ENCODE data around the gene PTGER1.
A peak's percentile ranks its signal among the peaks of the same experiment; 100 is the strongest.

The PTGER1 gene

DNA sequence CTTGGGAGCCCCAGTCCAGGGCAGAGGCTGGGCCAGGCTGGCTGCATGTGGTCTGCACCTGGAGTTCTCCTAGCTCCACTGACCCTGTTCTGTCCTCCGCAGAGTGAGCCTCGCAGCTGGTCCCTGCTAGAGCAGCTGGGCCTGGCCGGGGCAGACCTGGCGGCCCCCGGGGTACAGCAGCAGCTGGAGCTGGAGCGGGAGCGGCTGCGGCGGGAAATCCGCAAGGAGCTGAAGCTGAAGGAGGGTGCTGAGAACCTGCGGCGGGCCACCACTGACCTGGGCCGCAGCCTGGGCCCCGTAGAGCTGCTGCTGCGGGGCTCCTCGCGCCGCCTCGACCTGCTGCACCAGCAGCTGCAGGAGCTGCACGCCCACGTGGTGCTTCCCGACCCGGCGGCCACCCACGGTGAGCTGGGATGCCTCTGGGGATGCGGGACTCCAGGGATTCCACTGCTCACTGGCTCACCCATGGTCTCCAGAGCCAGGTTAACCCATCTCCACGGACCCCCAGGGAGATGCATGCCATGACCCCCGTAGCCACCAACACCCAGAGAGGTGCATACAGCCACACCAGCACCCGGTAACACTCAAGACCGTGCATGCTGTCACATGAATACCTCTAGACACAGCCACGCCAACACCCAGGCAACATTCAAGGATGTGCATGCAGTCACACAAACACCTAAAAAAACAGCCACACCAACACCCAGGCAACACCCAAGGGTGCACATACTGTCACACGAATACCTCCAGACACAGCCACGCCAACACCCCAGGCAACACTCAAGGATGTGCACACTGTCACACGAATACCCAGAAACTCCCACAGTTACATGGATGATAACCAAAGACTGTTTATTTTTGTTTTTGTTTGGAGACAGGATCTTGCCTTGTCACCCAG is 33.9 kb downstream of the PTGER1 start:
- DNase-seq (ENCODE audit: low read depth), result no peak

DNA sequence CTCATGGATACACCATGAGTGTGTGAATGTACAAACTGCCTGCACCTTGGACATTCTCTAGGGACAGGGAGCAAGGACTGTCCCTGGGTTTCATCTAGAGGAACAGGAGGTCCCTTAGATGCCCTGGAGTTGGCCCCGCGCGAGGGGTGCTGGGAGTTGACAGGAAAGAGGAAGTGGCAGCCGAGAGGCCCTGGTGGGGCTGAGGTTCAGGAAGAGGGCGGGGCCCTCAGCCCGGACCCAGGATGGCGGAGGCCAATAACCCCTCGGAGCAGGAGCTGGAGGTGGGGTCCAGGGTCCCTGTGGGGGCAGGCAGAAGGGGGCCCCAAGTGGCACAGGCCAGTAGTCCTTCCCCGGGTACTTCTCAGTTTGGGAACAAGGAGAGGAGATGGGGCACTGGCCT is 35.1 kb downstream of the PTGER1 start:
- peak; percentile 59 for DNase-seq (ENCODE audit: low read depth)

DNA sequence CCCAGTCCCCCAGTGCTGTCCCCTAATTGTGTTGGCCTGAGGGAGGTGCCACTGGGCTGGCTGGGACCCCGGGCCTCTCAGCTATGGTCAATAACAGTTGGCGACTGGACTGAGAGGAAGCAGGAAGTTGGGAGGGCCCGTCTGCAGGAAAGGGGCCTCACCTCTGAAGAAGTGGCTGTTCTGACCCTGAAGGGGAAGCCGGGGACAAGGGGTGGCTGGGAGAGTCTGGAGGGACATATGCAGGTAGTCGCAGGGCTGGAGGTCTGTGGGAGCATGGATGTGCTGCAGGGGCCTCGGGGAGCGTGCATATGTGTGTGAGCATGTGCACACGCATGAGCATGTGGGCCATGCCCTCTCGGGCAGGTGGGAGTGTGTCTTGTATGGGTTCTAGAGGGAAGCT is 36.1 kb downstream of the PTGER1 start:
- no peak for DNase-seq (ENCODE audit: low read depth)

DNA sequence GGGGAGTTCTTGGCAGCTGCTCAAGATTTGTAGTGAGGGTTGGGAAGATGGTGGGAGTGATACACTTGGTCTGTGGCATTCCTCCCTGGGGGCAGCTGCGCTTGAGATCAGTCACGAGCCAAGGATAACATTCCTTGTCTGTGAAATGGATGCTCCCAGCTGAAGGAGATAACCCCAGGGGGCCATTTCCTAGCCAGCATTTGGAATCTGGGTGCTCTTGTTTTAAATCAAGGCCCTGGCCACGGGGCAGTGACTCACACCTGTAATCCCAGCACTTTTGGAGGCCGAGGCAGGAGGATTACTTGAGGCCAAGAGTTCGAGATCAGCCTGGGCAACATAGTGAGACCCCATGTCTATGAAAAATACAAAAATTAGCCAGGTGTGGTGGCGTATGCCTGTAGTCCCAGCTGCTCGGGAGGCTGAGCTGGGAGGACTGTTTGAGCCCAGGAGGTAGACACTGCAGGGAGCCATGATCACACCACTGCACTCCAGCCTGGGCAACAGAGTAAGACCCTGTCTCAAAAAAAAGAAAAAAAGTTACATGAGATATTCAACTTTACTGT is 37.5 kb downstream of the PTGER1 start:
- DNase-seq (ENCODE audit: low read depth), result no peak

DNA sequence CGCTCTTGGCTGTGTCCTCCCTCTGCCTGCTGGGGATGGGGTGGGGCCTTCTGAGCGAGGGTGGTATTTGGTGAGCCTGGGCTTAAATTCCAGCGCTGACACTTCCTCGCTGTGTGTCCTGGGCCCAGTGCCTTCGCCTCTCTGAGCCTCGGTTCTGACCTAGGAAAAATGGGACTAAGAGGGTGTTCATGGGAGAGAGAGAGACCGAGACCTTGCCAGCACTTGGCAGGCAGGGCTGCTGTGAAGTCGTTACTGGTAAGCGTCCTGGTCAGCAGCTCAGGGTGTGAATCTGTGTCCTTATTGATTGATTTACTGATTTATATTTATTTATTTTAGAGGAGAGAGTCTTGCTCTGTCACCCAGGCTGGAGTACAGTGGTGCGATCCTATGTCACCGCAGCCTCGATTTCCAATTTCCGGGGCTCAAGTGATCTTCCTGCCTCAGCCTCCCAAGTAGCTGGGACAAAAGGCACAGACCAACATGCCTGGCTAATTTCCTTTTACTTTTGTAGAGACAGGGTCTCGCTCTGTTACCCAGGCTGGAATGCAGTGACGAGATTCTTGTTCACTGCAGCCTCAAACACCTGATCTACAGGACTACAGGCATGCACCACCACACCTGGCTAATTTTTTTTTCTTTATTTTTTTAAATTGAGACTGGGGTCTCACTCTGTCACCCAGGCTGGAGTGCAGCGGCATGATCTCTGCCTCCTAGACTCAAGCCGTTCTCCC is 39.7 kb downstream of the PTGER1 start:
- no peak for DNase-seq (ENCODE audit: low read depth)

DNA sequence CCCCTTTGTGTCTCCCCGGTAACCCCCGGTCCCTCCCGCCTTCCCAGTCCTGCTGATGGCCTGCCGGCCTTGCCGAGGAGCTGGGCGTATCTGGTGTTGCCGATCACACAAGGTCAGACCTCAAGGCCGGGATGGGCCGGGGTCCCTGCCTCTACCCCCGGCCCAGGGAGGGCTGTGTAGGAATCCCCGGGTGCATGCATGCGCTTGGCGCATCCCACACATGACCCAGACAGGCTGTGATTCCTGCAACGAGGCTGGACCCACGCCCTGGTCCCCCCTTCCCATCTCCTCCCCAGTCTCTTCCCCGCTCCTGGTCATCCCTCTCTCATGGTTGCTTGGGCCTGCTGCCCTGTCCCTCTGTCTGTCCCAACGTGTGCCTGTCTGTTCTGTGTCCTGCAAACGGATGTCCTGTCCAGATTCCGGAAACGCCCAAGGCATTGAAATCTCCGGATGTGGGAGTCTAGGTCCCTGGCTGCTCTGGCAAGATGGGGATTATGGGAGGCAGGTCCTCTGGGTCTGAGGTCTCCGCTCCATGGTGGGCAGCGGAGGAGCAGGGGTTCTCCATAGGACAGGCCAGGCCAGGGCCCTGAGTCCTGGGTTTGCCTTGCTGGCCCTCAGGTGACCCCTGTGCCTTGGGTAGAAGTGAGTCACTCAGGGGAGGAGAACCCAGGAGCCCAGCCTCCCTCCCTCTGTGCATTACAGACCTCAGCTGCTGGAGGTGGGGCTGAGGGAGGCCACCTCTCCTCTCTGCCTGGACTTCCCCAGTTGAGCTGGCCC is 40.4 kb downstream of the PTGER1 start:
- no peak for DNase-seq (ENCODE audit: low read depth)

DNA sequence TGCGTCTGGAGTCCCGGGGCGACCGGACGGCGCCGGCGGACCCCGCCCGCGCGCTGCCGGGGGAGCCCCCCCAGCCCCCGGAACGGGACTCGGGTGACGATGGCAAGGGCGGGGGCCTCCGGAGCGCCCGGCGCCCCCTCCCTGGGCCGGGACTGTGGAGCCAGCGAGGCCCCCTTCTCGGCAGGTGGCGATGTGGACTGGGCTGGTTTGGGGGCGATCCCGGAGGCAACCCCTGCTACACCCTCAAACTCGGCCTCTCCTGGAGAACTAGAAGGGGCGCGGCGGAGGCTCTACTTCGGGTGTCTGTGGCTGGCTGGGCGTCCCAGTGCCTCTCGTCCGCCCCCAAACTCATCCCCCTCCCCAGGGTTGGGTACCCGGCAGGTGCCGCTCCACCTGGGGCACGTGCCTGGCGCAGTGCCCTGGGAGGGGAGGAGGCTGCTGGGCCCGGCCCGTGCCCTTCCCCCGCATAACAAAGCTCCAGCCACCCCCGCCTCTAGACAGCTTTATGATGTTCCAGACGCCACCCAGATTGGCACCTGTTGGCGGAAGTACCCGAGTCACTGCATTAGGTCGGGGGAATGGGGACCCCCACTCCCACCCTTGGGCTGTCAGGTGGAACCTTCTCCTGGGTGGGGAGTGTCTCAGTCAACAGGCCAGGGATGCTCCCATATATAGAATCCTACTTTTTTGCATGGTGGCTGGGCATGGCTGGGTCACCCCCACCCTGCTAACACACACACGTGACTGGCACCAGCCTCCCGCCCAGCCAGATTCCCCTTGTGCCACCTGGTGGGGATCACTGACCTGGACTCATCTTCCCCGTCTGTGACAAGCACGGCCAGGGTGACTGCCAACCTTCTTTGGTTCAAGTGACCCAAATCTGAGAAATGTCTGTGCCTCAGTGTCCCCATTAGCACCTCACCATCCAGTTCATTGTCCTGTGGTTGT is 41.3 kb downstream of the PTGER1 start:
- peak; percentile 33 for DNase-seq (ENCODE audit: low read depth)

DNA sequence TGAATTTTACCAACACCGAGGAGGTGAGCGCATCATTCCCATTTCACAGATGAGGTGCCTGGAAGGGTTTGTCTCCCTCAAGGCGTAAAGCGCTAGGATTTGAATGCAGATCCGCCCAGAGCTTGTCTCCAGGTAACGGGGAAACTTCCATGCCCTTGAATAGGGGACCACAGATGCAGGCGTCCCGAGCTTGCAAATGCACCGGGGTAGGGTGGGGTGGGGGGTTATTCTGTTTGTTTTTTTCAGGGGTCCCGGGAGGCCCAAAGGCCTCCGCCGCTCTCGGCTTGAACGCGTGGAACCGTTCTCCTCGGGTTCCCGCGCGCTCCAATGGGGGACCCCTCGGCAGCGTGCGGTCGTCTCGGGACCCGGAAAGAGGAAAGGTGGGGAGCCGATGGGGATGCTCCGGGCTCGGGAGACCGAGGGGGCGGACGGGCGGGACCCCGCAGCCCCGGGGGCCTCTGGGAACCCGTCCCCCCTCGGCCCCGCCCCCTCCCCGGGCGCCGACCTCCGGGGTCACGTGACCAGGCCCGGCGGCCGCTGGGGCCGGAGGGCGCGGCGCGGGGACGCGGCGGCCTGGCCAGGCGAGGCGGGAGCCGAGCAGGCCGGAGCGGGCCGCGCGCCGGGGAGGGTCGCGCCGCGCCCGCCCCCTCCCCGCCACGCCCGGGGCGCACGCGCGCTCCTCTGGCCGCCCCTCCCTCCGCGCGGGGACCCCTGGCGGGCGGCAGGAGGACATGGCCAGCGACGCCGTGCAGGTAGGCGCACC is 42.2 kb downstream of the PTGER1 start, which contains the start of gene PKN1:
TSS of gene PKN1 (plus strand) at position 516 of the 763 bp plus-strand sequence. CDS start at position 732, 216 bp downstream.
- no peak for DNase-seq (ENCODE audit: low read depth)

DNA sequence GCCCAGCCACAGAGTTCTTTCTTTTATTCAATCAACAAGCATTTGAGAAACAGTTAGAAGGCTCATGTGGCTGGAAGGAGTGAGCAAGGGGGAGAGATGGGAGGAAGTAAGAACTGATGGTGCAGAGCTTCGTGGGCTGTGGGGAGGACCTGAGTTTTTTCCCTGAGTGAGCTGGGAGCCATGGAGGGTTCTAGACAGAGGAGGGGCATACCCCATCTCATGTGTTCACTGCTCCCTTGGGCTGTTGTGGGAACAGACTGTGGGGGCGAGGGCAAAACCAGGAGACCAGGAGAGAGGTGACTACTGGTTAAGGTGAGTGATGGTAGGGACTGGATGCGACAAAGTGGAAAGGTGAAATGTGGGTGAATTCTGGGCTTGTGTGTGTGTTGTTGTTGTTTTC is 44.4 kb downstream of the PTGER1 start:
- DNase-seq (ENCODE audit: low read depth), result no peak

DNA sequence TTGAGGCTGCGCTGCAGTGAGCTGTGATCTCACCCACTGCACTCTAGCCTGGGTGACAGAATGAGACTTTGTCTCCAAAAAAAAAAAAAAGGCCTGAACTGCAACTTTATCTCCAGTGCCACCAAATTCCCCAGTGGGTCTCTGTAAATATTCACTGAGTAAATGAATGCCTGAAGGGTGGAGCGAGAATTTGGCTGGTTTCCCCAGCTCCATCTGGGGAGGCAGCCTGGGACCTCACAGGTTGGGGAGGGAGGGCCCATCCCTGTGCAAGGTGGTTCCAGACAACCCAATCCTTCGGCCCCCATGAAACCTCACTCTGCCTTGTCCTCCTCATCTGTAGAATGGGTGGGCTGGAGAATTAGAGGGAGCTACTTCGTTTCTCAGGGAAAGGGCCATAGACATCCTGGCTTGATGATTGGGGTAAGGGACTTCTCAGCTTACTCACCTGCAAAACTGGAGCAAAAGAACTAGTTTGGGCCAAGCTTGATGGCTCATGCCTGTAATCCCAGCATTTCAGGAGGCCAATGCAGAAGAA is 46.2 kb downstream of the PTGER1 start:
- no peak for DNase-seq (ENCODE audit: low read depth)

DNA sequence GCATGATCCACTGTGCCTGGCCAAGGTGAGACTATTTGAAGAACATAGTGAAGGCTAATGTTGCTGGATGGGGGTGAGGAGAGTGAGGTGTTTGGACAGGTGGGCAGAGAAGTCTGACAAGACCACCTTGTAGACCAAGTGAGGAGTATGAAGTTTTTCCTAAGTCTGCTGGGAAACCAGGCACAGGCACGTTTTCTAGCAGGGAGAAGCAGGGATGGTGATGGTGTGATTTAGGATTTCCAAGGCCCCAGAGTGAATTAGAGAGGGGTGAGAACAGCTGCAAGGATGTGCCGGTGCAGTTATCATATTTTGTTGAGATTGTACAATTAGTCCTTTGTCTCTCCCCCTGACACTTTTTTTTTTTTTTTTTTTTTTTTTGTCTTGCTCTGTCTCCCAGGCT is 47.7 kb downstream of the PTGER1 start:
- no peak for DNase-seq (ENCODE audit: low read depth)

DNA sequence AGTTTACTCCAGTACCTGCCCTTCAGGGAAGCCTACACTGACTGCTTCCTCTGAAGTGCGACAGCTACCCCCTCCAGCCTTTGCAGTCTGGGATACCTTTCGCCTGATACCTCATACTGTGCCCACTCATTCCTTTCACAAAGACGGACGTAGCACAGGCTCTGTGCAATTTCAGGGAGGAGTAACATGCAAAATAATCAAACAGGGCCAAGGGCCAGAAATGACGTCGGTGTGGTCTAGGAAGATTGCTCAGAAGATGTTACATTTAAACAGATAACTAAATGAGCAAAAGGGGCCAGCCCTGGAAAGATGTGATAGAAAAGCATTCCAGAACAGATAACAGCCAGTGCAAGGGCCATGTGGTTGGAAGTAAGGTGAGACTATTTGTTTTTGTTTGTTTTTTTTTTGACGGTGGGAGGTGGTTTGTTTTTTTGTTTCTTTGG is 49.4 kb downstream of the PTGER1 start:
- no peak for DNase-seq (ENCODE audit: low read depth)
